H9 (cell line): ENCODE measurements around the gene SDC3. TPM values are rescaled to one million over a fixed set of nuclear protein-coding genes. Genes with fewer than 3 reads are reported as not detected.
A peak's percentile ranks its signal among the peaks of the same experiment; 100 is the strongest.

Source experiments
- DNase-seq: peaks from one replicate; pipeline ENCODE4 v3.0.0-alpha.2; 2017
- H2AFZ ChIP-seq: one replicate; pipeline ENCODE4 v1.6.1; 2013; ENCODE audit warnings: mild to moderate bottlenecking, low read length, control low read depth, moderate library complexity
- H2AK5ac ChIP-seq: 2 replicates; pipeline ENCODE4 v1.6.1; 2013; ENCODE audit warnings: low read length, control low read depth, mixed read lengths; ENCODE audit not compliant: insufficient read length
- H2BK120ac ChIP-seq: one replicate; pipeline ENCODE4 v1.6.1; 2013; ENCODE audit warnings: low read depth, mild to moderate bottlenecking, low read length, control low read depth, inconsistent platforms; ENCODE audit not compliant: poor library complexity, severe bottlenecking
- H2BK12ac ChIP-seq: 2 replicates; pipeline ENCODE4 v1.6.1; 2013; ENCODE audit warnings: low read length, control low read depth, mixed read lengths, low read depth; ENCODE audit not compliant: insufficient read length
- H2BK15ac ChIP-seq: 2 replicates; pipeline ENCODE4 v1.6.1; 2013; ENCODE audit warnings: low read depth, low read length, control low read depth
- H2BK20ac ChIP-seq: one replicate; pipeline ENCODE4 v1.6.1; 2013; ENCODE audit warnings: low read depth, mild to moderate bottlenecking, low read length, control low read depth, inconsistent platforms; ENCODE audit not compliant: poor library complexity, severe bottlenecking
- H2BK5ac ChIP-seq: 2 replicates; pipeline ENCODE4 v1.6.1; 2013; ENCODE audit warnings: low read length, control low read depth, mixed read lengths; ENCODE audit not compliant: insufficient read length
- H3K14ac ChIP-seq: 2 replicates; pipeline ENCODE4 v1.6.1; 2013; ENCODE audit warnings: low read length, control low read depth; ENCODE audit not compliant: insufficient read depth
- H3K18ac ChIP-seq: 2 replicates; pipeline ENCODE4 v1.6.1; 2013; ENCODE audit warnings: low read depth, mild to moderate bottlenecking, mixed read lengths, low read length, control low read depth; ENCODE audit not compliant: insufficient read length
- H3K23ac ChIP-seq: 2 replicates; pipeline ENCODE4 v1.6.1; 2013; ENCODE audit warnings: low read length, control low read depth, mixed read lengths, low read depth; ENCODE audit not compliant: insufficient read length
- H3K23me2 ChIP-seq: 2 replicates; pipeline ENCODE4 v1.6.1; 2013; ENCODE audit warnings: low read depth, mild to moderate bottlenecking, mixed read lengths, low read length, control low read depth; ENCODE audit not compliant: insufficient read length, poor library complexity, severe bottlenecking
- H3K27ac ChIP-seq: 2 replicates; pipeline ENCODE4 v1.5.1; 2013; ENCODE audit warnings: low read length, control low read depth, mixed read lengths, low read depth; ENCODE audit not compliant: insufficient read length
- H3K27me3 ChIP-seq: 2 replicates; pipeline ENCODE4 v1.6.1; 2013; ENCODE audit warnings: low read length, control low read depth, inconsistent platforms; ENCODE audit not compliant: insufficient read depth
- H3K4ac ChIP-seq: 2 replicates; pipeline ENCODE4 v1.6.1; 2013; ENCODE audit warnings: low read depth, mild to moderate bottlenecking, control low read depth, inconsistent platforms, low read length, moderate library complexity
- H3K4me1 ChIP-seq: 2 replicates; pipeline ENCODE4 v1.6.1; 2013; ENCODE audit warnings: low read length, control low read depth, inconsistent platforms; ENCODE audit not compliant: insufficient read depth
- H3K4me2 ChIP-seq: 2 replicates; pipeline ENCODE4 v1.6.1; 2013; ENCODE audit warnings: low read length, control low read depth, mixed read lengths; ENCODE audit not compliant: insufficient read length, insufficient read depth
- H3K56ac ChIP-seq: 2 replicates; pipeline ENCODE4 v1.6.1; 2013; ENCODE audit warnings: low read depth, mild to moderate bottlenecking, mixed read lengths, low read length, control low read depth; ENCODE audit not compliant: insufficient read length
- H3K79me1 ChIP-seq: 2 replicates; pipeline ENCODE4 v1.6.1; 2013; ENCODE audit warnings: low read depth, mild to moderate bottlenecking, moderate library complexity, low read length, control low read depth, inconsistent platforms; ENCODE audit not compliant: insufficient read depth, poor library complexity, severe bottlenecking
- H3K79me2 ChIP-seq: 2 replicates; pipeline ENCODE4 v1.6.1; 2013; ENCODE audit warnings: low read length, control low read depth, inconsistent platforms; ENCODE audit not compliant: insufficient read depth
- H3K9ac ChIP-seq: 2 replicates; pipeline ENCODE4 v1.6.1; 2013; ENCODE audit warnings: low read length, control low read depth, mixed read lengths; ENCODE audit not compliant: insufficient read length; ENCODE audit errors: extremely low read depth
- H3K9me3 ChIP-seq: one replicate; pipeline ENCODE4 v1.6.1; 2013; ENCODE audit warnings: low read depth, low read length, inconsistent platforms; ENCODE audit not compliant: control insufficient read depth
- H3T11ph ChIP-seq: one replicate; pipeline ENCODE4 v1.6.1; 2013; ENCODE audit warnings: mild to moderate bottlenecking, low read length, control low read depth, inconsistent platforms
- H4K20me1 ChIP-seq: one replicate; pipeline ENCODE4 v1.6.1; 2013; ENCODE audit not compliant: control insufficient read depth, insufficient read length, insufficient read depth
- H4K5ac ChIP-seq: 2 replicates; pipeline ENCODE4 v1.6.1; 2013; ENCODE audit warnings: low read depth, mild to moderate bottlenecking, mixed read lengths, low read length, control low read depth; ENCODE audit not compliant: insufficient read length
- H4K8ac ChIP-seq: replicated peaks from 2 replicates; pipeline ENCODE4 v1.6.1; 2013; ENCODE audit warnings: low read length, control low read depth, mixed read lengths, low read depth; ENCODE audit not compliant: insufficient read length
- H4K91ac ChIP-seq: 2 replicates; pipeline ENCODE4 v1.6.1; 2013; ENCODE audit warnings: low read depth, mild to moderate bottlenecking, moderate library complexity, mixed read lengths, low read length, control low read depth; ENCODE audit not compliant: insufficient read length
- H3K27ac Mint-ChIP-seq, 3 experiments: 2 replicates in 2 of 3; 3 replicates in 1 of 3; pipeline ENCODE4 v1.8.0; 2020 to 2021; ENCODE audit warnings: mixed read lengths in 3 of 3, mild to moderate bottlenecking in 1 of 3, moderate library complexity in 1 of 3
- H3K27me3 Mint-ChIP-seq: 2 replicates; pipeline ENCODE4 v1.8.0; 2021; ENCODE audit warnings: low read depth, mild to moderate bottlenecking, moderate library complexity, mixed read lengths
- H3K36me3 Mint-ChIP-seq, 3 experiments: 2 replicates in 2 of 3; 3 replicates in 1 of 3; pipeline ENCODE4 v1.8.0; 2020 to 2021; ENCODE audit warnings: low read depth in 3 of 3, mixed read lengths in 3 of 3; ENCODE audit not compliant: insufficient read depth in 1 of 3
- H3K4me1 Mint-ChIP-seq, 2 experiments: 2 replicates each; pipeline ENCODE4 v1.8.0; 2020; ENCODE audit warnings: mixed read lengths in 2 of 2
- H3K4me3 Mint-ChIP-seq, 2 experiments: 2 replicates in 1 of 2; 3 replicates in 1 of 2; pipeline ENCODE4 v1.8.0; 2020 to 2021; ENCODE audit warnings: mild to moderate bottlenecking in 2 of 2, mixed read lengths in 2 of 2, moderate library complexity in 1 of 2
- H3K9me3 Mint-ChIP-seq, 2 experiments: 2 replicates in 1 of 2; 3 replicates in 1 of 2; pipeline ENCODE4 v1.8.0; 2020; ENCODE audit warnings: mild to moderate bottlenecking in 2 of 2, mixed read lengths in 2 of 2, moderate library complexity in 1 of 2
- CTCF ChIP-seq: fragments of 200-600 bp; sonication (generic); conservative IDR thresholded peaks from 3 replicates; pipeline ENCODE4 v1.8.0; 2021; ENCODE audit warnings: antibody characterized with exemption, mild to moderate bottlenecking
- WGBS: extraction: QIAGEN DNeasy Blood & Tissue Kit; methylation state at CpG from one replicate; pipeline ENCODE4 v1.1.7; 2013; ENCODE audit warnings: missing lambda C conversion rate, low lambda C conversion rate, mixed read lengths; ENCODE audit not compliant: insufficient read length; ENCODE audit errors: extremely low coverage; 5-methylcytosine and 5-hydroxymethylcytosine counted together
- total RNA-seq: library from RNA; stranded (reverse); gene quantifications from 2 replicates; pipeline ENCODE4 v1.2.1, GENCODE V29; 2021

Gene SDC3
- total RNA-seq, 1 experiment from 2014 or later: 25.9 TPM

GRCh38 chr1:30880678-30881318 lies 27.8 kb downstream of the SDC3 start:
- no CpG with 5 or more reads among the region's 11 CpGs for WGBS
- H3K27me3 ChIP-seq: no peaks in the 10 kb centered on the region
- H3K56ac ChIP-seq: no peak overlapping the region
- H2AFZ ChIP-seq: no peak overlapping the region
- no peaks in the 10 kb centered on the region for H4K20me1 ChIP-seq
- no peak overlapping the region for H3K4me2 ChIP-seq
- H2BK12ac ChIP-seq: no peak overlapping the region
- H3K4me3 Mint-ChIP-seq: peak overlapping the region in 1 of 2 experiments; percentile 12; a peak in 1 of 5 replicates
- no peak for DNase-seq
- no peak overlapping the region for H3K23ac ChIP-seq
- TF ChIP-seq CTCF: no peak
- no peaks in the 10 kb centered on the region for H3K9me3 Mint-ChIP-seq
- H2BK15ac ChIP-seq: no peak overlapping the region
- H3K14ac ChIP-seq: no peak overlapping the region
- H3K4me1 Mint-ChIP-seq: peaks cover 31 to 45% of the 10 kb centered on the region in 2 experiments
- H3K27me3 Mint-ChIP-seq: no peaks in the 10 kb centered on the region
- H2AK5ac ChIP-seq: no peak overlapping the region
- no peak overlapping the region for H3K4ac ChIP-seq
- peaks cover 4% of the 10 kb centered on the region; the same call in 1 of the 2 replicates for H3K4me1 ChIP-seq
- no peak overlapping the region for H3K9ac ChIP-seq
- H3K9me3 ChIP-seq: no peaks in the 10 kb centered on the region
- no peak overlapping the region for H2BK120ac ChIP-seq
- no peak overlapping the region for H4K5ac ChIP-seq
- H2BK5ac ChIP-seq: no peak overlapping the region
- no peak overlapping the region for H3T11ph ChIP-seq
- H2BK20ac ChIP-seq: no peak overlapping the region
- H3K36me3 Mint-ChIP-seq: no peaks in the 10 kb centered on the region; a peak in 1 of 7 replicates
- no peaks in the 10 kb centered on the region for H3K79me1 ChIP-seq
- no peak overlapping the region for H3K27ac ChIP-seq
- 0 out of 7 replicates have a peak overlapping the region, but pooled peaks of 1 of the 3 experiments have one; percentile 10 for H3K27ac Mint-ChIP-seq
- no peaks in the 10 kb centered on the region for H3K23me2 ChIP-seq
- H4K8ac ChIP-seq: no peak overlapping the region
- no peaks in the 10 kb centered on the region for H3K79me2 ChIP-seq
- H4K91ac ChIP-seq: no peak overlapping the region
- no peak overlapping the region for H3K18ac ChIP-seq
